ENCODE measurements around the gene TLR3.

Gene TLR3

DNA sequence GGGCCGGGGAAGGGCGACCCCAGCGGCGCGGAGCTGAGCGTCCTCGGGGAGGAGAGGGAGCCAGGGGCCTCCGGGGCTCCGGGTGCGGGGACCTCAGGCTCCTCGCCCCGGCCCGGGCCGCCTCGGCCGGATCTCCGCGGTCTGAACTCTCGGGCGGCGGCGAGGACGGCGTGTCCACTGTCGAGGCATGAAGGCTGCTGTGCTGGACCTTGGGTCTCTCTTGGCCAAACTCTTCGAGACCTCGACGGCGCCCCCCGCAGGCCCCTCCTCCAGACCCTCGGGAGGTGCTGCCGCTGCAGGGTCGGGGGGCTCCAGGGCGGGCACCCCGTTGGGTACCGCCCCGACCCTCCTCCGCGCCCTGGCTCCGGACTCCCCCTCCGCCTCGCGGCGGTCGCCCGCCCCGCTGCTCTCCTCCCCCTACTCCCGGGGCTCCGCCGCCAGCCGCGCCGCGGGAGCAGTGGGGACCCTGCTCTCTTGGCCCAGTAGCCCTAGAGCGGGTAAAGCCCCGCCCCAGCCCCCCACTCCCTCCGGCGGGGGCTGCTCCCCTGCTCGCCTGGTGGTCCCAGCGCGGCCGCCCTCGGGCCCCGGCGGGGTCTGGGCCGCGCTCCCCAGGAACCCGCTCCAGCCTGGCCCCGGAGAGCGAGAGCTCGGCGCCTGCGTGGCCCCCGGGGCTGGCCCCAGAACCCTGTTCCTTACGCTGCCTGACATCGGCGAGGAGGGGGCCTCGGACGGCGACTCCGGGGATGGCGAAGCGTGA lies 36.1 kb downstream of the TLR3 start:
- TF ChIP-seq CTCF (IDR thresholded peaks at IDR 0.05; ENCODE audit: low read length, missing control alignments), result no peak
- H3K4me3 ChIP-seq (replicated peaks; ENCODE audit: low read depth, low read length), result peak overlapping the region; percentile 35
- DNase-seq (ENCODE audit: low read depth), result no peak

DNA sequence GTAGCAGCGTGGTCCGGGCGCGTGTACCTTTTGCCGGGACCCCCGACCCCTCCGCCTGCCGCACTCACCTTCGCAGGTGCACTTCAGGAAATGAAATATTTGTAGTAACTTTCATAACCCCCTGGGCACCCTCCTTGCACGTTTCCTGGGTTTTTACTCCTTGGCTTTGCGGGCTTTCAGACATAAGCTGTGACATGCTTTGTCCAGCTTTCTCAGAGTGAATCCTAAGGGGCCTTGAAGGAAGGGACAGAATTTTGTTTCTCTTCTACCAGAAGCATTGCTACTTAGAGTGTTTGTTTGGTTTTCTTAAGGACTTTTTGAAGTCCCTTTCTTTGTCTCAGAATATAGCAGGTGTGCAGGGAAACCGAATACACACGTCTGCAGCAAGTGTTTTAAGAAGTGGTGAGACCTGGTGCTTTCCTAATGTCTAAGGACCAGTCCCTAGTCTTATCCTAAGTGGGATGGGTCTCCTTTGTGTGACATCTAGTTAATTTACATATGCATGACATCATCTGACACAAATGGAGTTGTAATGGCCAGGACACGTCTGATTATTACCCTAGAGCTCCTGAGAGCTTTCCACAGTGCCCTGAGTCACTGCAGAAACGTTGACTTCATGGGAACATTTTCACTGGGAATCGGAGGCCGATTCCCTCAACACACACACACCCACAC lies 36.8 kb downstream of the TLR3 start:
- peak; percentile 4 for DNase-seq (ENCODE audit: low read depth)
- H3K4me3 ChIP-seq (replicated peaks; ENCODE audit: low read depth, low read length), result no peak overlapping the region
- TF ChIP-seq CTCF (IDR thresholded peaks at IDR 0.05; ENCODE audit: low read length, missing control alignments), result no peak

GRCh38 chr4:186107947-186108346 lies 39.0 kb downstream of the TLR3 start:
- no peak for TF ChIP-seq CTCF (IDR thresholded peaks at IDR 0.05; ENCODE audit: low read length, missing control alignments)
- H3K4me3 ChIP-seq (replicated peaks; ENCODE audit: low read depth, low read length), result no peak overlapping the region
- DNase-seq (ENCODE audit: low read depth), result no peak

- no peak for TF ChIP-seq CTCF (IDR thresholded peaks at IDR 0.05; ENCODE audit: low read length, missing control alignments)
- no peak overlapping the region for H3K4me3 ChIP-seq (replicated peaks; ENCODE audit: low read depth, low read length)
- no peak for DNase-seq (ENCODE audit: low read depth)
These were observed 39.4 kb downstream of the TLR3 start for GRCh38 chr4:186108391-186108790.

GRCh38 chr4:186109245-186109644 lies 40.3 kb downstream of the TLR3 start:
- TF ChIP-seq CTCF (IDR thresholded peaks at IDR 0.05; ENCODE audit: low read length, missing control alignments), result no peak
- no peak for DNase-seq (ENCODE audit: low read depth)
- no peak overlapping the region for H3K4me3 ChIP-seq (replicated peaks; ENCODE audit: low read depth, low read length)

- DNase-seq (ENCODE audit: low read depth), result no peak
- H3K4me3 ChIP-seq (replicated peaks; ENCODE audit: low read depth, low read length), result no peak overlapping the region
- no peak for TF ChIP-seq CTCF (IDR thresholded peaks at IDR 0.05; ENCODE audit: low read length, missing control alignments)
These were observed 47.7 kb downstream of the TLR3 start for GRCh38 chr4:186116697-186117096.

All from fibroblast of pulmonary artery (primary cell).